ENCODE results near the gene PHYHD1.
A peak's percentile ranks its signal among the peaks of the same experiment; 100 is the strongest.

PHYHD1 gene

GRCh38 chr9:128905964-128906363 lies 14.8 kb upstream of the PHYHD1 start:
- Histone ChIP-seq H3K27ac (ENCODE audit: low read length, poor library complexity, severe bottlenecking) (no peak overlapping the region), H2AFZ (ENCODE audit: low read depth, low read length) (no peak overlapping the region), H2BK12ac (ENCODE audit: low read length in 2 of 2) (no peak overlapping the region), H2BK5ac (ENCODE audit: low read depth, low read length, poor library complexity, severe bottlenecking) (no peak overlapping the region), H3K4ac (ENCODE audit: low read depth in 1 of 2, low read length in 2 of 2) (no peak overlapping the region), H4K8ac (ENCODE audit: low read length) (no peak overlapping the region), H3K4me1 (ENCODE audit: control insufficient read depth, insufficient read depth, low read depth, low read length) (peaks cover 19% of the 10 kb centered on the region), H3K36me3 (ENCODE audit: control insufficient read depth in 1 of 2, insufficient read depth in 2 of 2, low read depth in 1 of 2, low read length in 2 of 2) (peaks cover 35 to 64% of the 10 kb centered on the region in 2 experiments), H2AK5ac (ENCODE audit: low read length, severe bottlenecking) (no peak overlapping the region), H3K27me3 (ENCODE audit: control insufficient read depth in 1 of 2, insufficient read depth in 1 of 2, low read length in 2 of 2) (no peaks in the 10 kb centered on the region), H3K23ac (ENCODE audit: low read length in 2 of 2) (no peak overlapping the region), H2BK120ac (ENCODE audit: low read depth, low read length) (peak overlapping the region; percentile 24), H4K91ac (ENCODE audit: low read length) (no peak overlapping the region), H3K4me2 (ENCODE audit: low read length, poor library complexity, severe bottlenecking) (no peak overlapping the region), H3K4me3 (ENCODE audit: insufficient read depth in 1 of 2, low read depth in 1 of 2, low read length in 2 of 2) (no peak overlapping the region), H3K18ac (ENCODE audit: low read depth in 1 of 2, low read length in 2 of 2) (no peak overlapping the region), H3K9ac (ENCODE audit: low read length) (no peak overlapping the region), H3K9me3 (ENCODE audit: control insufficient read depth, low read length) (no peaks in the 10 kb centered on the region), H3K14ac (ENCODE audit: low read length in 2 of 2) (no peak overlapping the region), H2BK15ac (ENCODE audit: low read depth, poor library complexity, severe bottlenecking) (no peak overlapping the region), H3K79me1 (replicated peaks; ENCODE audit: low read length, poor library complexity, severe bottlenecking) (peaks cover 54% of the 10 kb centered on the region)
- 100% methylated on average over 4 of the region's 7 CpGs for WGBS
- no peak for DNase-seq

GRCh38 chr9:128906741-128907140 lies 14.0 kb upstream of the PHYHD1 start:
- H2AK5ac ChIP-seq (ENCODE audit: low read length, severe bottlenecking): no peak overlapping the region
- no peak for DNase-seq
- H4K8ac ChIP-seq (ENCODE audit: low read length): no peak overlapping the region
- WGBS: 94% methylated on average over 2 of the region's 2 CpGs
- no peaks in the 10 kb centered on the region for H3K9me3 ChIP-seq (ENCODE audit: control insufficient read depth, low read length)
- no peak overlapping the region for H3K27ac ChIP-seq (ENCODE audit: low read length, poor library complexity, severe bottlenecking)
- H4K91ac ChIP-seq (ENCODE audit: low read length): no peak overlapping the region
- no peak overlapping the region for H3K4me2 ChIP-seq (ENCODE audit: low read length, poor library complexity, severe bottlenecking)
- no peak overlapping the region for H3K23ac ChIP-seq (ENCODE audit: low read length in 2 of 2)
- H3K4ac ChIP-seq (ENCODE audit: low read depth in 1 of 2, low read length in 2 of 2): no peak overlapping the region
- no peak overlapping the region for H3K9ac ChIP-seq (ENCODE audit: low read length)
- H3K4me1 ChIP-seq (ENCODE audit: control insufficient read depth, insufficient read depth, low read depth, low read length): peaks cover 27% of the 10 kb centered on the region
- no peak overlapping the region for H3K4me3 ChIP-seq (ENCODE audit: insufficient read depth in 1 of 2, low read depth in 1 of 2, low read length in 2 of 2)
- no peak overlapping the region for H2BK15ac ChIP-seq (ENCODE audit: low read depth, poor library complexity, severe bottlenecking)
- H2BK5ac ChIP-seq (ENCODE audit: low read depth, low read length, poor library complexity, severe bottlenecking): no peak overlapping the region
- no peak overlapping the region for H2BK12ac ChIP-seq (ENCODE audit: low read length in 2 of 2)
- H2AFZ ChIP-seq (ENCODE audit: low read depth, low read length): no peak overlapping the region
- no peaks in the 10 kb centered on the region for H3K27me3 ChIP-seq (ENCODE audit: control insufficient read depth in 1 of 2, insufficient read depth in 1 of 2, low read length in 2 of 2)
- H2BK120ac ChIP-seq (ENCODE audit: low read depth, low read length): no peak overlapping the region
- H3K14ac ChIP-seq (ENCODE audit: low read length in 2 of 2): no peak overlapping the region
- no peak overlapping the region for H3K18ac ChIP-seq (ENCODE audit: low read depth in 1 of 2, low read length in 2 of 2)
- H3K79me1 ChIP-seq (replicated peaks; ENCODE audit: low read length, poor library complexity, severe bottlenecking): peaks cover 52% of the 10 kb centered on the region
- H3K36me3 ChIP-seq (ENCODE audit: control insufficient read depth in 1 of 2, insufficient read depth in 2 of 2, low read depth in 1 of 2, low read length in 2 of 2): peaks cover 35 to 58% of the 10 kb centered on the region in 2 experiments

- H3K9ac ChIP-seq (ENCODE audit: low read length): no peak overlapping the region
- no peak overlapping the region for H3K4me2 ChIP-seq (ENCODE audit: low read length, poor library complexity, severe bottlenecking)
- no peak overlapping the region for H3K4me3 ChIP-seq (ENCODE audit: insufficient read depth in 1 of 2, low read depth in 1 of 2, low read length in 2 of 2)
- no peak overlapping the region for H4K91ac ChIP-seq (ENCODE audit: low read length)
- H2AK5ac ChIP-seq (ENCODE audit: low read length, severe bottlenecking): no peak overlapping the region
- peaks cover 49% of the 10 kb centered on the region for H3K79me1 ChIP-seq (replicated peaks; ENCODE audit: low read length, poor library complexity, severe bottlenecking)
- H3K27me3 ChIP-seq (ENCODE audit: control insufficient read depth in 1 of 2, insufficient read depth in 1 of 2, low read length in 2 of 2): no peaks in the 10 kb centered on the region
- no peak overlapping the region for H3K4ac ChIP-seq (ENCODE audit: low read depth in 1 of 2, low read length in 2 of 2)
- H3K4me1 ChIP-seq (ENCODE audit: control insufficient read depth, insufficient read depth, low read depth, low read length): peaks cover 30% of the 10 kb centered on the region
- no peak overlapping the region for H3K18ac ChIP-seq (ENCODE audit: low read depth in 1 of 2, low read length in 2 of 2)
- H3K23ac ChIP-seq (ENCODE audit: low read length in 2 of 2): no peak overlapping the region
- no peak overlapping the region for H3K14ac ChIP-seq (ENCODE audit: low read length in 2 of 2)
- H2BK5ac ChIP-seq (ENCODE audit: low read depth, low read length, poor library complexity, severe bottlenecking): no peak overlapping the region
- H2BK120ac ChIP-seq (ENCODE audit: low read depth, low read length): no peak overlapping the region
- H2AFZ ChIP-seq (ENCODE audit: low read depth, low read length): no peak overlapping the region
- no peak overlapping the region for H3K27ac ChIP-seq (ENCODE audit: low read length, poor library complexity, severe bottlenecking)
- H2BK12ac ChIP-seq (ENCODE audit: low read length in 2 of 2): no peak overlapping the region
- H3K36me3 ChIP-seq (ENCODE audit: control insufficient read depth in 1 of 2, insufficient read depth in 2 of 2, low read depth in 1 of 2, low read length in 2 of 2): peaks cover 35 to 53% of the 10 kb centered on the region in 2 experiments
- no peak for DNase-seq
- H4K8ac ChIP-seq (ENCODE audit: low read length): no peak overlapping the region
- H3K9me3 ChIP-seq (ENCODE audit: control insufficient read depth, low read length): no peaks in the 10 kb centered on the region
- WGBS: 98% methylated on average over 24 of the region's 24 CpGs
- H2BK15ac ChIP-seq (ENCODE audit: low read depth, poor library complexity, severe bottlenecking): no peak overlapping the region
Observed at GRCh38 chr9:128908372-128908771, 12.4 kb upstream of the PHYHD1 start.

GRCh38 chr9:128909859-128910258 lies 10.9 kb upstream of the PHYHD1 start:
- Histone ChIP-seq H3K4me3 (ENCODE audit: insufficient read depth in 1 of 2, low read depth in 1 of 2, low read length in 2 of 2) (no peak overlapping the region), H3K4me2 (ENCODE audit: low read length, poor library complexity, severe bottlenecking) (no peak overlapping the region), H2BK12ac (ENCODE audit: low read length in 2 of 2) (peak overlapping the region in 1 of 2 experiments; percentile 0), H3K18ac (ENCODE audit: low read depth in 1 of 2, low read length in 2 of 2) (no peak overlapping the region), H3K4me1 (ENCODE audit: control insufficient read depth, insufficient read depth, low read depth, low read length) (peaks cover 34% of the 10 kb centered on the region), H3K9ac (ENCODE audit: low read length) (no peak overlapping the region), H4K91ac (ENCODE audit: low read length) (no peak overlapping the region), H2AK5ac (ENCODE audit: low read length, severe bottlenecking) (no peak overlapping the region), H2AFZ (ENCODE audit: low read depth, low read length) (no peak overlapping the region), H3K9me3 (ENCODE audit: control insufficient read depth, low read length) (no peaks in the 10 kb centered on the region), H3K27ac (ENCODE audit: low read length, poor library complexity, severe bottlenecking) (no peak overlapping the region), H2BK5ac (ENCODE audit: low read depth, low read length, poor library complexity, severe bottlenecking) (no peak overlapping the region), H2BK120ac (ENCODE audit: low read depth, low read length) (no peak overlapping the region), H3K27me3 (ENCODE audit: control insufficient read depth in 1 of 2, insufficient read depth in 1 of 2, low read length in 2 of 2) (no peaks in the 10 kb centered on the region), H3K23ac (ENCODE audit: low read length in 2 of 2) (no peak overlapping the region), H3K4ac (ENCODE audit: low read depth in 1 of 2, low read length in 2 of 2) (no peak overlapping the region), H4K8ac (ENCODE audit: low read length) (no peak overlapping the region), H3K14ac (ENCODE audit: low read length in 2 of 2) (no peak overlapping the region), H3K79me1 (replicated peaks; ENCODE audit: low read length, poor library complexity, severe bottlenecking) (peaks cover 60% of the 10 kb centered on the region), H2BK15ac (ENCODE audit: low read depth, poor library complexity, severe bottlenecking) (peak overlapping the region; percentile 41), H3K36me3 (ENCODE audit: control insufficient read depth in 1 of 2, insufficient read depth in 2 of 2, low read depth in 1 of 2, low read length in 2 of 2) (peaks cover 40 to 61% of the 10 kb centered on the region in 2 experiments)
- no peak for DNase-seq
- WGBS: 92% methylated on average over 4 of the region's 4 CpGs

All from mesenchymal stem cell (in vitro differentiated cells and primary cell).